ENCODE measurements around the gene TOMM7. TPM values are rescaled to one million over a fixed set of nuclear protein-coding genes. Genes with fewer than 3 reads are reported as not detected.
A peak's percentile ranks its signal among the peaks of the same experiment; 100 is the strongest.

Gene TOMM7
- total RNA-seq, 1 experiment from 2014 or later = 295 TPM

GRCh38 chr7:22861576-22861975, 38.9 kb upstream of the TOMM7 start:
- no peaks in the 10 kb centered on the region for H3K9me3 ChIP-seq (ENCODE audit: control insufficient read depth, insufficient read depth, low read depth, low read length)
- intact Hi-C loops (cut with micrococcal nuclease; ENCODE audit: unreplicated experiment) = loop anchor here (2.0 kb wide), 1 partner anchor 301 kb away; no protein-coding TSS in a partner anchor
- no peaks in the 10 kb centered on the region for H3K27me3 ChIP-seq (ENCODE audit: control insufficient read depth, insufficient read depth, low read length)
- CTCF ChIA-PET = no interaction called here
- H3K4me3 ChIP-seq (ENCODE audit: low read depth in 2 of 2, low read length in 2 of 2) = no peak overlapping the region
- H3K36me3 ChIP-seq (ENCODE audit: control insufficient read depth, insufficient read depth, low read length) = peaks cover 12% of the 10 kb centered on the region
- BruUV-seq (replicated peaks) = no TSS peak
- TF ChIP-seq, protein P1, sequence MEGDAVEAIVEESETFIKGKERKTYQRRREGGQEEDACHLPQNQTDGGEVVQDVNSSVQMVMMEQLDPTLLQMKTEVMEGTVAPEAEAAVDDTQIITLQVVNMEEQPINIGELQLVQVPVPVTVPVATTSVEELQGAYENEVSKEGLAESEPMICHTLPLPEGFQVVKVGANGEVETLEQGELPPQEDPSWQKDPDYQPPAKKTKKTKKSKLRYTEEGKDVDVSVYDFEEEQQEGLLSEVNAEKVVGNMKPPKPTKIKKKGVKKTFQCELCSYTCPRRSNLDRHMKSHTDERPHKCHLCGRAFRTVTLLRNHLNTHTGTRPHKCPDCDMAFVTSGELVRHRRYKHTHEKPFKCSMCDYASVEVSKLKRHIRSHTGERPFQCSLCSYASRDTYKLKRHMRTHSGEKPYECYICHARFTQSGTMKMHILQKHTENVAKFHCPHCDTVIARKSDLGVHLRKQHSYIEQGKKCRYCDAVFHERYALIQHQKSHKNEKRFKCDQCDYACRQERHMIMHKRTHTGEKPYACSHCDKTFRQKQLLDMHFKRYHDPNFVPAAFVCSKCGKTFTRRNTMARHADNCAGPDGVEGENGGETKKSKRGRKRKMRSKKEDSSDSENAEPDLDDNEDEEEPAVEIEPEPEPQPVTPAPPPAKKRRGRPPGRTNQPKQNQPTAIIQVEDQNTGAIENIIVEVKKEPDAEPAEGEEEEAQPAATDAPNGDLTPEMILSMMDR (IDR thresholded peaks at IDR 0.05) = no peak
- no peak for TF ChIP-seq TCF7L2 (IDR thresholded peaks at IDR 0.05; ENCODE audit: low read depth, low read length)
- no peak; the same call in 1 of the 2 replicates for TF ChIP-seq POLR2AphosphoS5 (IDR thresholded peaks at IDR 0.05; ENCODE audit: low read depth, low read length)
- no peak for TF ChIP-seq SIN3A (IDR thresholded peaks at IDR 0.05; ENCODE audit: borderline replicate concordance, insufficient read depth, low read depth, low read length)
- no peak for TF ChIP-seq REST (IDR thresholded peaks at IDR 0.05; ENCODE audit: insufficient read depth in 1 of 2, low read depth in 2 of 2, low read length in 1 of 2)
- H3K4me1 ChIP-seq (ENCODE audit: control insufficient read depth, insufficient read depth, low read length) = peaks cover 17% of the 10 kb centered on the region
- ATAC-seq (no peak), DNase-seq (ENCODE audit: low read depth, low spot score) (no peak)
- in situ Hi-C loops (cut with HindIII; ENCODE audit: low pct_unique_long_range_greater_than_20kb, low sequenced_read_pairs) = no loop called here
- H3K27ac ChIP-seq (ENCODE audit: low read length) = no peak overlapping the region
- POLR2A ChIA-PET = interaction anchor here (0.5 kb wide), 1 partner anchor 183 kb away, joined by 4 read pairs; no protein-coding TSS in a partner anchor

- no peak for DNase-seq (ENCODE audit: low read depth, low spot score)
- in situ Hi-C loops (cut with HindIII; ENCODE audit: low pct_unique_long_range_greater_than_20kb, low sequenced_read_pairs) (no loop called here), intact Hi-C loops (cut with micrococcal nuclease; ENCODE audit: unreplicated experiment) (loop anchor here (2.0 kb wide), 1 partner anchor 300 kb away; no protein-coding TSS in a partner anchor)
- Histone ChIP-seq H3K4me3 (ENCODE audit: low read depth in 2 of 2, low read length in 2 of 2) (no peak overlapping the region), H3K4me1 (ENCODE audit: control insufficient read depth, insufficient read depth, low read length) (peaks cover 24% of the 10 kb centered on the region), H3K9me3 (ENCODE audit: control insufficient read depth, insufficient read depth, low read depth, low read length) (no peaks in the 10 kb centered on the region), H3K36me3 (ENCODE audit: control insufficient read depth, insufficient read depth, low read length) (peaks cover 16% of the 10 kb centered on the region), H3K27me3 (ENCODE audit: control insufficient read depth, insufficient read depth, low read length) (no peaks in the 10 kb centered on the region), H3K27ac (ENCODE audit: low read length) (no peak overlapping the region)
- ATAC-seq = peak; percentile 58
- no peak for TF ChIP-seq TCF7L2 (IDR thresholded peaks at IDR 0.05; ENCODE audit: low read depth, low read length)
- TF ChIP-seq, protein P1 (IDR thresholded peaks at IDR 0.05) = peak; percentile 85
- CTCF ChIA-PET = interaction anchor here (0.9 to 1.4 kb wide), 3 partner anchors 299 to 309 kb away, joined by 3 to 5 read pairs (median 5); no protein-coding TSS in a partner anchor
- POLR2A ChIA-PET = interaction anchor here (0.5 to 0.6 kb wide), 2 partner anchors 161 to 184 kb away, joined by 3 to 4 read pairs; no protein-coding TSS in a partner anchor
- no TSS peak for BruUV-seq (replicated peaks)
Observed at GRCh38 chr7:22860784-22861482, 38.3 kb upstream of the TOMM7 start.

Measured in Panc1 (cell line).